NCI-H2171 (cell line): ENCODE measurements around the gene ITPKC.
"Not testable (repeated sequence)": the region's sequence is repeated elsewhere in the genome, so short reads cannot be mapped to it uniquely, and the experiment has no call there.

Source experiments
- DNase-seq: peaks from one replicate; lab custom pipeline; 2025; lab: John Stamatoyannopoulos, UW

ITPKC gene

DNA sequence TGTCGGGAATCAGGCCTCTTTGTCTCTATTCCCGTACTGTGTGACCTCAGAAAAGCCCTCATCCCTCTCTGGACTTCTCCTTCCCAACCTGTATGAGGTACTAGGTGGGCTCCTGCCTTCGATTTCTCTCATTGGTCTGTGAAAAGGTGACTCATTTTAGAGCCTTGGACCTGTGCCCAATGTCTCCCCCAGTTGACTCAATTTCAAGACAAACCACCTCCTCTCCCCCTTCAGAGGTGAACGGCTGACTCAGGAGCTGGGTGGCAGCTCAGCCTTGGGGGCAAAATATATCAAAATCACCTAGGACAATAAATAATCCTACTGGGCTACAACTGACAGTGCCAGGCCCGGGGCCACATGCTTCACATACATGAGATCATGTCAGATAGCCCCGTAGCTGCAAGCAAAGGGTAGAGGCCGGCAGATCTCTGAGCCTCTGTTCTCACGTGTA lies 856 bp upstream of the ITPKC start:
- DNase-seq: peak; percentile 40

- DNase-seq: no peak
These were observed 490 bp downstream of the ITPKC start for GRCh38 chr19:40717325-40717879.

- no peak for DNase-seq
These were observed 1.2 kb downstream of the ITPKC start for GRCh38 chr19:40717880-40718773.

DNA sequence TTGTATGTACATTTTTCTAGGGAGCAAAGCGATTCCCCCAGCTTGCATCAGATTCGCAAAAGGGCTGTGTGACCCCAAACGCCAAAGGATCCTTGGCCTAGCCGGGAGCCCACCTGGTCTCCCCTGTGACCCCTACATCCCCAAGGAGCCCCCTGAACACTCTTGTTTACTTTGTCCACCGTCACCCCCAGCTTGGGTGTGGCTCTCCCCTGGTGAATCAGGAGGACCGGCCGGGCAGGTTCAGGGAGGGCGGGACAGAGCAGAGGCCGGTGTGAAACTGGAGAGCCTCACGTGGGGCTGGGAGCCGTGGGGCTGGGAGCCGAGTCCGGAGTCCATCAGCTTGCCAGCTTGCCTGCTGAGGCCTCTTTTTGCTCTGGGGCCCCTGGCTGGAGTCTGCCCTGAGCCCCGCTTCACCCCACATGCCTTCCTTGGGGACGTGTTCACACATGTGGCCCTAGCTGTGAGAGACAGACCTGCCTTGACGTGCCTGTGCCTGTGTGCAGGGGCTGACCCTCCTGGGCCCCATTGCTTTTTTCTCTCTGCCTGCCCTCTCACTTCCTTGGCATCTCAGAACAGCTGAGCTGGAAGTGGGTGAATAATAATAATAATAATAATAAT lies 2.0 kb downstream of the ITPKC start:
- peak; percentile 15 for DNase-seq

GRCh38 chr19:40719414-40719894 lies 2.5 kb downstream of the ITPKC start:
- DNase-seq: no peak

DNA sequence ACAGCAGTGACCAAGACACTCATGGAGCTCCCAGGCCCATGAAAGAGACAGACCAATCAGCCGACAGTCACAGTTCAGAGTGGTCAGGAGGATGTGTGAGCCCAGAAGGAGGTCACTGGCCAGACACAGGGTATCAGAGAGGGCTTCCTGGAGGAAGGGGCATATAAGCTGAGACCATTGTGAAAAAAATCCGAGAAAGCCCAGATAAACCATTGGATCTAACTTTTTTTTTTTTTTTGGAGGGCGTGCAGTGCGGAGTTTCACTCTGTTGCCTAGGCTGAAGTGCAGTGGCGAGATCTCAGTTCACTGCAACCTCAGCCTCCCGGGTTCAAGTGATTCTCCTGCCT lies 4.2 kb downstream of the ITPKC start:
- DNase-seq: no peak

DNA sequence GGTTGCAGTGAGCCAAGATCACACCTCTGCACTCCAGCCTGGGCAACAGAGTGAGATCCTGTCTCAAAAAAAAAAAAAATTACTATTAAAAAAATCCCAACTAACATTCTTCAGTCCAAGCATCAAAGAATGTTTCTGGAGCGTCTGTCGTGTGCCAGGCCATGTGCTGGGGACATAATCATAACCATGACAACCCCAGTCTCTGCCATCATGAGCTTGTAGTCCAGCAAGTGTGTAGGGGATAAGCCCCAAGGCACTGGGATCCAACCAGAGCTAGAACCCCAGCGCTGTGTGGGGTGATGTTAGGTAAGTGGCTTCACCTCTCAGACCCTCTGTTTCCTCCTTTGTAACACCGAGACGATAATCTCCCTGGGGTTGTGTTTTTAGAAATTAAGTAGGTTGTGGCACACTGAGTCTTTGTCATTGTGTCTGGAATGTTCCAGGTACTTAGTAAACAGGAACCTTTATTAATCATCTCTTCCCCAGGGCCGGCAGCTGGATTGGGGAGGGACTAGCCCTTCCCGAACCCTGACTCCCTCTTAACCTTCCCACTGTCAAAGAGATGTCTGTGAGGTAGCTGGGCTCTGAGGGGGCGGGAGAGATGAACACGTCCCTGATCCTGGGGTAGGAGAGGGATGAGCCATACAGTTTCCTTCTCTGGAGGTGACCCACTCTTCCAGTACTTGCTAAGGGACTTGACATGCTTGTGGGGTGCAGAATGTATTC lies 5.2 kb downstream of the ITPKC start:
- no peak for DNase-seq

DNA sequence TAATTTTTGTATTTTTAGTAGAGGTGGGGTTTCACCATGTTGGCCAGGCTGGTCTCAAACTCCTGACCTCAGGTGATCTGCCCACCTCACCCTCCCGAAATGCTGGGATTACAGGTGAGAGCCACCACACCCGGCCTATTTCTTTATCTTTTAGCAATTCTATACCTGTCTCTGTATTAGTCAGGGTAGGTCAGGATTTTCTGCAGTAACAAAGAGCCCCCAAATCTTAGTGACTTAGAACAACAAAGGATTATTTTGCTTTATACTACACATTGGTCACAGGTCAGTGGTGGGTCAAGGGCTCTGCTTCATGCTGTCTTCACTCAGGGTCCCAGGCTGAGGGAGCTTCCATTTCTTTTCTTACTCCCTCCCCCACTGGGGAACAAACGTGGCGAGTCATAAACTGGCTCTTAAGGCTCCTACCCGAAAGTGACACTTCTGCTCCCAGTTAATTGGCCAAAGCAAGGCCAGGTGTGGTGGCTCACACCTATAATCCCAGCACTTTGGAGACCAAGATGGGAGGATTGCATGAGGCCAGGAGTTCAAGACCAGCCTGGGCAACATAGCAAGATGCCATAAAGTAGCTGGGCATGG lies 6.8 kb downstream of the ITPKC start:
- DNase-seq: no peak

- DNase-seq: no peak
These were observed 7.4 kb downstream of the ITPKC start for GRCh38 chr19:40724315-40724714.

DNA sequence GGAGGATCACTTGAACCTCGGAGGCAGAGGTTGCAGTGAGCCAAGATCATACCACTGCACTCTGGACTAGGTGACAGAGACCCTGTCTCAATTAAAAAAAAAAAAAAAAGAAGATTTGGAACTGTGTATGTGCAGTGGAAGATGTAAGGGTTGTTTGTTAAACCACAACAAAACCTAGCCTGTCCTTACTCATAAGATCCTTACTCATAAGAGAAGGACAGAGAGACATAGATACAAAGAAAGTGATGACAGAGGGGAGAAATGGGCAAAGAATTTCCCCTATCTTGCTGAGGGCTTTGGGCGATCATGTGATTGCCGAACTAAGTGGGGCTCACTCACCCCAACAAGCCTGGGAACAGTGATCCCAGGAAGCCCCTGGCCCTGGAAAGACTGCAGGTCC lies 7.9 kb downstream of the ITPKC start:
- DNase-seq: no peak

DNA sequence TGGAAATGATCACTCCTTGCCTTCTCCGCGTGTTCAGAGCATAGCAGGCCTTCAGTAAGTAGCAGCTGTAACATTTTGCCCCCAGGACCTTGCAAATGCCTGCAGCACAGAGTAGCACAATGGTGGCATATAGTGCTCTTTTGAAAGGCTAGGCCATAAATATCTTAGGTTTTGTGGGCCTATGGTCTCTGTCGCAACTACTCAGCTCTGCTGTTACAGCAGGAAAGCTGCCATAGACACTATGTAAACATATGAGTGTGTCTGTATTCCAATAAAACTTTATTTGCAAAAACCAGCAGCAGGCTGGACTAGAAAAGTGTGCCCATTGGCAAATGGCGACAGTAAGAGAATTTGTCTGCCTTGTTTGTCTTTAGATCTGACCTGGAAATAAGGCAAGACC lies 9.4 kb downstream of the ITPKC start:
- DNase-seq: no peak

DNA sequence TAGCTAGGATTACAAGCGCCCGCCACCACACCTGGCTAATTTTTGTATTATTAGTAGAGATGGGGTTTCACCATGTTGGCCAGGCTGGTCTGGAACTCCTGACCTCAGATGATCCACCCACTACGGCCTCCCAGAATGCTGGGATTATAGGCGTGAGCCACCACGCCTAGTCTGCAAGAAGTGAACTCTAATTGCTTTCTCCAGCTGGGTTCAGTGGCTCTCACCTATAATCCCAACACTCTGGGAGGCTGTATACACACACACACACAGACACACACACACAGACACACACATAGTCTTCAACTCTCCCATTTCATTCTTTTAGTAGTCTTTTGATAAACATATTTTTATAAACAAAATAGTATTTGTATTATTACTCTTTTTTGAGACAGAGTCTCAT lies 13.2 kb downstream of the ITPKC start:
- not testable (repeated sequence) for DNase-seq

DNA sequence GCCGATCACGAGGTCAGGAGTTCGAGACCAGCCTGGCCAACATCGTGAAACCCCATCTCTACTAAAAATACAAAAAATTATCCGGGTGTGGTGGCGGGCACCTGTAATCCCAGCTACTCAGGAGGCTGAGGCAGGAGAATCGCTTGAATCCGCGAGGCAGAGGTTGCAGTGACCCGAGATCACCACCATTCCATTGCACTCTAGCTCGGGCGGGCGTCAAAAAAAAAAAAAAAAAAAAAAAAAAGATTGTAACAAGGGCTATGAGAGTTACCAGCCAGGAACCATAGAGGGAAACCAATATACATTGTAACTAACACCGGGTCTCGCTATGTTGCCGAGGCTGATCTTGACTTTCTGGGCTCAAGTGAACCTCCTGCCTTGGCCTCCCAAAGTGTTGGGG lies 15.4 kb downstream of the ITPKC start:
- not testable (repeated sequence) for DNase-seq

- DNase-seq: no peak
These were observed 16.2 kb downstream of the ITPKC start for GRCh38 chr19:40733149-40733548.

GRCh38 chr19:40735013-40735771 lies 18.3 kb downstream of the ITPKC start:
- DNase-seq: no peak

GRCh38 chr19:40736661-40737060 lies 19.7 kb downstream of the ITPKC start:
- DNase-seq: no peak

GRCh38 chr19:40737102-40737644 lies 20.3 kb downstream of the ITPKC start:
- DNase-seq: no peak

DNA sequence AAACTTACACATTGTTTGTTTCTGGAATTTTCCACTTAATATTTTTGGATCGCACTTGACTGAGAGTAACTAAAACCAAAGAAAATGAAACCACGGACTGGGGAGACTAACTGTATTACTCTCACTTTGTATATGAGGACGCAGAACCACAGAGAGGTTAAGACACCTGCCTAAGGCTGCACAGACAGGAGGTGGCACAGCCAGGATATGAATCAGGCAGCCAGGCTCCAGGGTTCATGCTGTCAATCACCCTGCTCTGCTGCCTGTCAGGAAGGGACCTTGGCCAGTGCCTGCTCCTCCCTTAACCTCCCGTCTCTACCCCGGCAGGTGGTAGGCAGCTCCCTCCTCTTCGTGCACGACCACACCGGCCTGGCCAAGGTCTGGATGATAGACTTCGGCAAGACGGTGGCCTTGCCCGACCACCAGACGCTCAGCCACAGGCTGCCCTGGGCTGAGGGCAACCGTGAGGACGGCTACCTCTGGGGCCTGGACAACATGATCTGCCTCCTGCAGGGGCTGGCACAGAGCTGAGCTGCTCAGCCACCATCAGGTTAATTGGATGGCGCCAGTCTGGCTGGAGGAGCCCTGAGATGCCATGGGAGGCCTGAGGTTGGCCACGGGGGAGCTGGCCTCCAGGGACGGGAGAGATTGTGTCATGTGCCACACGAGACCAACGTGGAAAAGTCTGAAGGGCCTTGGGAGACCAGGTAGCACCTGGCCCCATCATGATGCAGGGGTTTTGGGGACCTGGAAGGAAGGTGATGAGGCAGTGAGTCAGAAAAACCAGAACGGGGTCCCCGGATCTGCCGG lies 22.3 kb downstream of the ITPKC start:
- DNase-seq: no peak

DNA sequence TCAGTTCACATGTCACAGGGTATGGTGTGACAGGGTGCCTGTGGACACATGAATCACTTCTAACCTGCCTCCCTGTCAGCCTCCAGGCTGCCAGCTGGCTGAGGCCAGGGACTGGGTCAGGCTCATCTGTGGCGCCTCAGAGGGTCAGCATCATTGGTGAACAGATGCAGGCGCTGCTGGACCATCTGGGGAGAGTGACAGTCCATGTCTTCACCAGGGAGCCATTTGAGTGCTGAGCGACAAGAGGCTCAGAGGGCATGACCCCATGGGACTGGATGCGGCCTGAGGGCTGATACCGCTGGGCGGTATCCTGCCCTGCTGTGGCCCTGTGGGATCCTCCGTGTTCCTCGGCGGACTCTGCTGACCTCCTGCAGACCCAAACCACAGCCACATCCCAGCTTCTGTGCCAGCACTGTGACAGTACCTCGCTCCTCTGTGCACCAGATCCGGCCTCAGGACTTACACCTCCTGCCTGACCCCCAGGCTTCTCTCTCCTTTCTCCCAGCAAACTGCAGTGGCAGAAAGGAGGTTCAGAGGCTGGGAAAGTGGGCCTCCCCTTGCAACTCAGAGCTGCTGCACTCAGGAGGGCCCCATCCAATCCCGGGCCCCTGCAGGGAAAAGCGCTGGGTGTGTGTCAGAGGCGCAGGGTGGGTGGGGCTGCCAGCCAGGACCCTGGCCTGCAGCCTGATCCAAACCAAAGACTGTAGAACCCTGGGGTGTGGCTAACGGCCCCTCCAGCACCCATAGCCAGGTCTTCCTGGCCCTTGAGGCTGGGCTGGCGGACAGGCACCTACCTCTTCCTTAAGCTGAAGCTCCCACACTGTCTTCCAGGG lies 23.2 kb downstream of the ITPKC start:
- no peak for DNase-seq
